Stomach (tissue), 19 donors: ENCODE measurements around the gene NEDD4L. TPM values are rescaled to one million over a fixed set of nuclear protein-coding genes. Genes with fewer than 3 reads are reported as not detected.
"Not testable (repeated sequence)": the region's sequence is repeated elsewhere in the genome, so short reads cannot be mapped to it uniquely, and the experiment has no call there.

Experiments used
- DNase-seq, 2 donors: peaks; one replicate each; pipeline versions ENCODE4 v3.0.0 to v3.0.0-alpha.2; 2013 to 2019
- H3K27ac ChIP-seq, 5 donors: fragments of 200-600 bp in 4 of 5; sonication (generic) in 4 of 5; one replicate each; pipeline ENCODE4 v1.5.1; 2013 to 2019; ENCODE audit warnings: mild to moderate bottlenecking in 1 of 5, moderate library complexity in 1 of 5
- H3K27me3 ChIP-seq, 3 donors: fragments of 200-600 bp; sonication (generic); one replicate each; pipeline ENCODE4 v1.5.1; 2017 to 2019; ENCODE audit warnings: mixed run types in 1 of 3
- H3K36me3 ChIP-seq, 4 donors: fragments of 200-600 bp; sonication (generic); 1 replicate in 3 of 4; 2 replicates in 1 of 4; pipeline ENCODE4 v1.5.1; 2016 to 2019
- H3K4me1 ChIP-seq, 4 donors: fragments of 200-600 bp; sonication (generic); one replicate each; pipeline ENCODE4 v1.5.1; 2016 to 2019
- H3K4me3 ChIP-seq, 4 donors: fragments of 200-600 bp; sonication (generic) in 3 of 4; one replicate each; pipeline ENCODE4 v1.5.1; 2016 to 2019; ENCODE audit warnings: mild to moderate bottlenecking in 1 of 4
- H3K9me3 ChIP-seq, 4 donors: fragments of 200-600 bp; sonication (generic); one replicate each; pipeline ENCODE4 v1.5.1; 2016 to 2019
- EP300 ChIP-seq: sonication (generic); formaldehyde crosslinking; IDR thresholded peaks from one replicate; pipeline ENCODE4 v1.6.1; 2017; ENCODE audit warnings: antibody characterized with exemption
- POLR2A ChIP-seq, 4 donors: fragments of 450-650 bp; IDR thresholded peaks; one replicate each; pipeline ENCODE4 v1.6.1; 2016; ENCODE audit warnings: antibody characterized with exemption in 4 of 4, control low read depth in 2 of 4, mild to moderate bottlenecking in 1 of 4, moderate library complexity in 1 of 4
- POLR2AphosphoS5 ChIP-seq, 3 donors: sonication (generic); formaldehyde crosslinking; IDR thresholded peaks; one replicate each; pipeline ENCODE4 v1.6.1; 2016; ENCODE audit warnings: antibody characterized with exemption in 3 of 3
- WGBS, 5 donors: extraction: QIAGEN DNeasy Blood & Tissue Kit in 3 of 5; methylation state at CpG; one replicate each; pipeline versions ENCODE4 v1.1.5 to v1.1.7; 2013 to 2018; 5-methylcytosine and 5-hydroxymethylcytosine counted together
- intact Hi-C: fragments of 100-400 bp; cut with DNase I; formaldehyde crosslinking; loops from one replicate; pipeline ENCODE4 v1.15.1; 2023; ENCODE audit warnings: low total_unique reads
- long read RNA-seq, 10 donors: transcript quantifications; one replicate each; lab custom pipeline, GENCODE V29; 2026
- polyA plus RNA-seq, 3 donors: library from polyadenylated mRNA; stranded (reverse); fragments of 200-250 nt; gene quantifications; one replicate each; pipeline ENCODE4 v1.2.3, GENCODE V29; 2013
- total RNA-seq, 5 donors: library from RNA; depleted of rRNA; stranded (reverse); fragments of >200 nt; gene quantifications; one replicate each; pipeline versions ENCODE4 v1.1.0 to v1.2.3, GENCODE V29; 2014 to 2016
- TF ChIP-seq, protein P1 (sequence below), 7 experiments: fragments of 450-650 bp in 4 of 7; fragments of 200-600 bp in 3 of 7; sonication (generic) in 3 of 7; IDR thresholded peaks; one replicate each; pipeline ENCODE4 v1.5.1; 2016 to 2019; ENCODE audit warnings: antibody characterized with exemption in 7 of 7, control low read depth in 2 of 7, mild to moderate bottlenecking in 1 of 7
- donor health status: healthy with polysubstance abuse.
- donor health status: Bipolar disorder and iron deficiency.
- donor health status: healthy.

The NEDD4L gene
- total RNA-seq (100 to 1,000 TPM; 109 to 315 (median 197) TPM), polyA plus RNA-seq (10 to 100 TPM; 46.1 to 97.1 (median 50.9) TPM)
- long read RNA-seq, donor 1, partial matches to known transcripts = 0 of 3 reads
- long read RNA-seq, donor 1, other reads (novel, unspliced or antisense) = 0 of 3 reads
- long read RNA-seq, donor 2, transcript NEDD4L-237 (2 exons, 728 nt) = major isoform, 6 of 10 reads
- long read RNA-seq, donor 2, partial matches to known transcripts = 0 of 10 reads
- long read RNA-seq, donor 2, other reads (novel, unspliced or antisense) = 0 of 10 reads
- long read RNA-seq, donor 3, partial matches to known transcripts = 0 of 3 reads
- long read RNA-seq, donor 3, other reads (novel, unspliced or antisense) = 0 of 3 reads
- long read RNA-seq, donor 4 = 0 reads
- long read RNA-seq, donor 5, full-length matches to known transcripts = 5 of 5 reads
- long read RNA-seq, donor 5, partial matches to known transcripts = 0 of 5 reads
- long read RNA-seq, donor 5, other reads (novel, unspliced or antisense) = 0 of 5 reads
- long read RNA-seq, donor 6, transcript NEDD4L-237 (2 exons, 728 nt) = major isoform, 12 of 19 reads
- long read RNA-seq, donor 6, partial matches to known transcripts = 0 of 19 reads
- long read RNA-seq, donor 6, other reads (novel, unspliced or antisense) = 0 of 19 reads
- long read RNA-seq, donor 7, transcript NEDD4L-237 (2 exons, 728 nt) = major isoform, 12 of 14 reads
- long read RNA-seq, donor 7, partial matches to known transcripts = 0 of 14 reads
- long read RNA-seq, donor 7, other reads (novel, unspliced or antisense) = 0 of 14 reads
- long read RNA-seq, donor 8, transcript NEDD4L-237 (2 exons, 728 nt) = major isoform, 6 of 7 reads
- long read RNA-seq, donor 8, partial matches to known transcripts = 0 of 7 reads
- long read RNA-seq, donor 8, other reads (novel, unspliced or antisense) = 0 of 7 reads
- long read RNA-seq, donor 9, partial matches to known transcripts = 7 of 11 reads
- long read RNA-seq, donor 9, other reads (novel, unspliced or antisense) = 0 of 11 reads
- long read RNA-seq, donor 10, partial matches to known transcripts = 0 of 5 reads
- long read RNA-seq, donor 10, other reads (novel, unspliced or antisense) = 0 of 5 reads

DNA sequence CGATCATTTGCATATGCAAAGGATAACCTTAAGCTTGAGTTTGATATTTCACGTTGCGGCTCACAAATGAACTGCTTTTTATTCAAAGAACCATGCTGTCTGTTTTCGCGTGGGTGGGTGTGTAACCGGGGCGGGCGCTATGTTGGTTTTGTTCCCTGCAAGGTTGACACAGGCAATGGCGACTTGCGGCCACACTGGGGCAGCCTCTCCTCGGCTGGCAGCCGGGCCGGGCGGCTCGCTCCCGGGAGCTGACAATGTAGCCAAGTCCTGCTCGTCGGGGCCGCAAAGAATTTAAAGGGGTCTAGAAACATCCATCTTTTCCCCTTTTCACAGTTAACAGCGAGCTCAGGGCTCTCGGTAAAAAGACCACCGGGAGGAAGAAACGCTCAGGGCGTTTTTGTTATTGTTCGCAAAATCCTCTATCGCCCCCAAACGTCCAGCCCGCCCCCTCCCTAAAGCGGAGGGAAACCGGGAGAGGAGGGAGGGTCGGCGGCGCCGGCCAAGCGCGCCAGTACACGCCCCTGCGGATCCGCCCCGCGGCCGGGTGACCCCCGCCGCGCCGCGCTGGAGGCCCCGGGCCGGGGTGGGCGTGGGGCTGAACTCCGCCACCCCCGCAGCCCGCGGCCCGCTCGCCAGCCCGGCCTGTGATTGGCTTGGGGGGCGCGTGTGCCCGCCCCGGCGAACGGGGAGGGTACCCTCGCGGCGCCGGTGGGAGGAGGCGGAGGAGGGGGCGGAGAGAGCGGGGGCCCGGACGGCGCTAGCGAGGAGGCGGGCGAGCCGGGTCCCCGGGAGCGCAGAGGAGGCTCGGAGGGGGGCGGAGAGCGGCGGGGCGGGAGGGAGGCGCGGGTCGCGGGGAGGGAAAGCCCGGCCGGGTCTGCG lies at the start of gene NEDD4L:
Gene NEDD4L, plus strand, starts transcription at position 736 of the 879 bp plus-strand sequence. CDS start 435 bp downstream, outside the sequence.
- no peaks in the 10 kb centered on the region for H3K9me3 ChIP-seq
- TF ChIP-seq POLR2A (IDR thresholded peaks at IDR 0.05) = no peak
- peak in 2 of 3 donors; percentile 16 to 51 for TF ChIP-seq POLR2AphosphoS5 (IDR thresholded peaks at IDR 0.05)
- TF ChIP-seq, protein P1, sequence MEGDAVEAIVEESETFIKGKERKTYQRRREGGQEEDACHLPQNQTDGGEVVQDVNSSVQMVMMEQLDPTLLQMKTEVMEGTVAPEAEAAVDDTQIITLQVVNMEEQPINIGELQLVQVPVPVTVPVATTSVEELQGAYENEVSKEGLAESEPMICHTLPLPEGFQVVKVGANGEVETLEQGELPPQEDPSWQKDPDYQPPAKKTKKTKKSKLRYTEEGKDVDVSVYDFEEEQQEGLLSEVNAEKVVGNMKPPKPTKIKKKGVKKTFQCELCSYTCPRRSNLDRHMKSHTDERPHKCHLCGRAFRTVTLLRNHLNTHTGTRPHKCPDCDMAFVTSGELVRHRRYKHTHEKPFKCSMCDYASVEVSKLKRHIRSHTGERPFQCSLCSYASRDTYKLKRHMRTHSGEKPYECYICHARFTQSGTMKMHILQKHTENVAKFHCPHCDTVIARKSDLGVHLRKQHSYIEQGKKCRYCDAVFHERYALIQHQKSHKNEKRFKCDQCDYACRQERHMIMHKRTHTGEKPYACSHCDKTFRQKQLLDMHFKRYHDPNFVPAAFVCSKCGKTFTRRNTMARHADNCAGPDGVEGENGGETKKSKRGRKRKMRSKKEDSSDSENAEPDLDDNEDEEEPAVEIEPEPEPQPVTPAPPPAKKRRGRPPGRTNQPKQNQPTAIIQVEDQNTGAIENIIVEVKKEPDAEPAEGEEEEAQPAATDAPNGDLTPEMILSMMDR (IDR thresholded peaks at IDR 0.05) = peak in 5 of 7 experiments; percentile 73 to 91 (median 84)
- TF ChIP-seq EP300 = no peak
- peak within 1 kb of the TSS; percentile 83 to 97 (median 95) for H3K27ac ChIP-seq
- no peaks in the 10 kb centered on the region for H3K36me3 ChIP-seq
- peaks cover 9 to 50% (median 33%) of the 10 kb centered on the region in 4 donors for H3K4me1 ChIP-seq
- H3K27me3 ChIP-seq = peaks cover 0 to 7% (median 0%) of the 10 kb centered on the region in 3 donors
- H3K4me3 ChIP-seq = peak within 1 kb of the TSS; percentile 61 to 94 (median 90)
- peak; percentile 89 to 96 for DNase-seq
- 0 to 1% (median 0%) methylated on average over 35 to 90 of the region's 91 CpGs for WGBS, 5 donors
- intact Hi-C loops = loop anchor here (10.0 kb wide), 1 partner anchor 81 kb away; no protein-coding TSS in a partner anchor

DNA sequence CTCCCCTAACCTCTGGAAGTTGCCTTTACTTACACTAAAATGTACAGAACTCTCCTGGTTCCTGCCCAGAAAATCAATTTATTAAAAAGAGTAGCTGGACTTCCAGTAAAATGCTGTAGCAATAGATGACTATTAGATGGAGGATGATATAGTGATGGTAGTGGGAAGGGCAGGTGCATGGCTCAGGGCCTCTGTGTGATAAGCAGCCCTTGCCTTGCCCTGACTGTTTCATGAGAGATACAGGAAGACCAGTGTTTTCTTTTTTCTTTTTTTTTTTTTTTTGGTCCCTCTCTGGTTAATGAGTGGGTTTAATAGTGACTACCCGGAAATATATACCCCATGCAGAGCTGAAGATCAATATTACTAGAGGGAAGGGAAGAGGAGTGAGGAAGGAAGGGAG lies 48.7 kb upstream of the NEDD4L start:
- Histone ChIP-seq H3K36me3 (no peaks in the 10 kb centered on the region), H3K4me1 (no peaks in the 10 kb centered on the region), H3K27ac (no peak overlapping the region), H3K4me3 (no peak overlapping the region), H3K27me3 (no peaks in the 10 kb centered on the region), H3K9me3 (no peaks in the 10 kb centered on the region)
- 50 to 77% (median 66%) methylated on average over 1 of the region's 1 CpG for WGBS, 5 donors
- no peak for DNase-seq
- no peak for TF ChIP-seq POLR2A (IDR thresholded peaks at IDR 0.05)
- TF ChIP-seq POLR2AphosphoS5 (IDR thresholded peaks at IDR 0.05) = no peak
- no peak for TF ChIP-seq EP300
- TF ChIP-seq, protein P1 (IDR thresholded peaks at IDR 0.05) = no peak
- intact Hi-C loops = no loop called here

DNA sequence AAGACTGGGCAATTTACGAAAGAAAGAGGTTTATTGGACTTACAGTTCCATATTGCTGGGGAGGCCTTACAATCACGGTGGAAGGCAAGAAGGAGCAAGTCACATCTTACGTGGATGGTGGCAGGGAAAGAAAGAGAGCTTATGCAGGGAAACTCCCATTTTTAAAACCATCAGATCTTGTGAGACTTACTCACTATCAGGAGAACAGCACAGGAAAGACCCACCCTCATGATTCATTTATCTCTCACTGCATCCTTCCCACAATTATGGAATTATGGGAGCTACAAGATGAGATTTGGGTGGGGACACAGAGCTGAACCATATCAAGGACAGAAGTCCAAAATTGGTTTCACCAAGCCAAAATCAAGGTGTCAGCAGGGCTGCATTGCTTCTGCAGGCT lies 47.1 kb upstream of the NEDD4L start:
- DNase-seq, H3K36me3 ChIP-seq, H3K9me3 ChIP-seq, H3K4me3 ChIP-seq, H3K27me3 ChIP-seq, H3K27ac ChIP-seq, intact Hi-C loops, H3K4me1 ChIP-seq: not testable (repeated sequence)
- WGBS, 5 donors = 90 to 94% (median 92%) methylated on average over 3 of the region's 3 CpGs

DNA sequence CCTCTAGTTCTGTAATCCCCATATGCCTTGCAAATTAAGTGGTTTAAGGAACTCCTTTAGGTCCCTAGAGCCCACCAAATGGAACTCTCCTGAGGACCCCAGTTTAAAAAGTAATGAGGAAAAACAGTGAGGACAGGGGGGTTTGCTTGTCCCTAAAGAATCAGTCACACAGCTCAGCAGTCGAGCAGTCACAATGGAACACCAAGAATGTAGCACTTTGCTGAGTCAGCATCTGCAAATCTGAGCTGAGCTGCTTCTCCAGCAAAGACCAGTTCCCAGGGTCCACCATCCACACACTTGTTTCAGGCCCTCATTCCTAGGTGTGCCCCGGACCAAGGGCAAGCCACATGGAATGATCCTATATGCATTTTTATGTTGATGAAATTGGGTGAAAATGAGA lies 46.2 kb upstream of the NEDD4L start:
- Histone ChIP-seq H3K9me3 (no peaks in the 10 kb centered on the region), H3K4me3 (no peak overlapping the region), H3K36me3 (no peaks in the 10 kb centered on the region), H3K27ac (no peak overlapping the region), H3K27me3 (no peaks in the 10 kb centered on the region), H3K4me1 (no peaks in the 10 kb centered on the region)
- TF ChIP-seq POLR2AphosphoS5 (IDR thresholded peaks at IDR 0.05) (no peak), EP300 (no peak), POLR2A (IDR thresholded peaks at IDR 0.05) (no peak)
- TF ChIP-seq, protein P1 (IDR thresholded peaks at IDR 0.05) = no peak
- 70 to 95% (median 87%) methylated on average over 2 of the region's 2 CpGs for WGBS, 5 donors
- no peak for DNase-seq
- intact Hi-C loops = no loop called here
